H1 (cell line): ENCODE results near the gene FLVCR2.

Source experiments
- BRCA1 ChIP-seq: IDR thresholded peaks from 2 replicates; pipeline ENCODE4 v1.6.1; 2012; ENCODE audit warnings: low read depth, low read length, improper control_type of control experiment
- EGR1 ChIP-seq: IDR thresholded peaks from 2 replicates; pipeline ENCODE4 v1.6.1; 2011; ENCODE audit warnings: low read depth, low read length, borderline replicate concordance
- HDAC2 ChIP-seq, 2 experiments: fragments of 300-600 bp in 1 of 2; sonication (generic) in 1 of 2; IDR thresholded peaks; 2 replicates each; pipeline ENCODE4 v1.6.1; 2011 to 2012; ENCODE audit warnings: low read depth in 2 of 2, low read length in 2 of 2, mild to moderate bottlenecking in 2 of 2, moderate library complexity in 2 of 2, borderline replicate concordance in 1 of 2, inconsistent platforms in 1 of 2
- KDM1A ChIP-seq: fragments of 200-600, 300-600 bp; sonication (generic); IDR thresholded peaks from 2 replicates; pipeline ENCODE4 v1.7.1; 2016; ENCODE audit warnings: mild to moderate bottlenecking, low read length, borderline replicate concordance
- NRF1 ChIP-seq: IDR thresholded peaks from 2 replicates; pipeline ENCODE4 v1.6.1; 2011; ENCODE audit warnings: mild to moderate bottlenecking, low read depth, low read length, improper control_type of control experiment
- POLR2A ChIP-seq, 2 experiments: IDR thresholded peaks; 1 replicate in 1 of 2; 2 replicates in 1 of 2; pipeline ENCODE4 v1.6.1; 2011; ENCODE audit warnings: low read depth in 2 of 2, low read length in 2 of 2, mild to moderate bottlenecking in 2 of 2; ENCODE audit errors: control extremely low read depth in 1 of 2
- SIN3A ChIP-seq, 2 experiments: IDR thresholded peaks in 1 of 2; conservative IDR thresholded peaks in 1 of 2; 2 replicates each; pipeline ENCODE4 v1.6.1; 2011 to 2012; ENCODE audit warnings: low read length in 2 of 2, improper control_type of control experiment in 1 of 2, low read depth in 1 of 2, mild to moderate bottlenecking in 1 of 2
- SP2 ChIP-seq: IDR thresholded peaks from 2 replicates; pipeline ENCODE4 v1.6.1; 2012; ENCODE audit warnings: mild to moderate bottlenecking, low read length, inconsistent platforms
- SRF ChIP-seq: IDR thresholded peaks from 2 replicates; pipeline ENCODE4 v1.6.1; 2011; ENCODE audit warnings: mild to moderate bottlenecking, low read depth, low read length, moderate library complexity
- TAF1 ChIP-seq: IDR thresholded peaks from 2 replicates; pipeline ENCODE4 v1.6.1; 2011; ENCODE audit warnings: mild to moderate bottlenecking, low read depth, low read length
- YY1 ChIP-seq: IDR thresholded peaks from 2 replicates; pipeline ENCODE4 v1.6.1; 2011; ENCODE audit warnings: low read depth, mild to moderate bottlenecking, low read length
- TF ChIP-seq, protein P1 (sequence below), 3 experiments: IDR thresholded peaks; 1 replicate in 2 of 3; 2 replicates in 1 of 3; pipeline versions ENCODE4 v1.5.1 to v1.6.1; 2011; ENCODE audit warnings: low read length in 3 of 3, mild to moderate bottlenecking in 3 of 3, inconsistent platforms in 2 of 3, low read depth in 1 of 3, moderate library complexity in 1 of 3; ENCODE audit not compliant: insufficient read depth in 1 of 3; ENCODE audit errors: control extremely low read depth in 1 of 3
- TF ChIP-seq, protein P2 (sequence below): IDR thresholded peaks from 2 replicates; pipeline ENCODE4 v1.6.1; 2012; ENCODE audit warnings: inconsistent platforms

DNA sequence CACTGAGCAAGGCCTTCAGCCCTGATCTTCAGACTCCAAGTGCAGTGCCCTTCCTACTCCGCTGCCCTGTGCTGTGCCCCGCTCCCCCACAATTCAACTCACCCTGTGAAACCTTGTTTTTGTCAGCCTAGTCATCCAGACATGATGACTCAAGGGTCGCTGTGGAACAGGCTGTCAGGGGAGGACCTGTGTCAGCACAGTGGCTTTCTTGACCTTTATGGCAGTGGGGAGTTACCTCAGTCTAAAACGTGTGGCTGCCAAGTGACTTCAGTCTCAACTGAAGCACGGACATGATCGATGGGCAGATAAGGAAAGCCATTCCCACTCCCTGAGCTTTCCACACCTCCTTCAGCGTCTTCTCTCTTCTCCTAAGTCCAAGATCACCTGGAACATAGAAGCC lies 16.3 kb upstream of the FLVCR2 start:
- TF ChIP-seq POLR2A (IDR thresholded peaks at IDR 0.05; ENCODE audit: control extremely low read depth in 1 of 2, low read depth in 2 of 2, low read length in 2 of 2), result no peak
- TF ChIP-seq, protein P1, sequence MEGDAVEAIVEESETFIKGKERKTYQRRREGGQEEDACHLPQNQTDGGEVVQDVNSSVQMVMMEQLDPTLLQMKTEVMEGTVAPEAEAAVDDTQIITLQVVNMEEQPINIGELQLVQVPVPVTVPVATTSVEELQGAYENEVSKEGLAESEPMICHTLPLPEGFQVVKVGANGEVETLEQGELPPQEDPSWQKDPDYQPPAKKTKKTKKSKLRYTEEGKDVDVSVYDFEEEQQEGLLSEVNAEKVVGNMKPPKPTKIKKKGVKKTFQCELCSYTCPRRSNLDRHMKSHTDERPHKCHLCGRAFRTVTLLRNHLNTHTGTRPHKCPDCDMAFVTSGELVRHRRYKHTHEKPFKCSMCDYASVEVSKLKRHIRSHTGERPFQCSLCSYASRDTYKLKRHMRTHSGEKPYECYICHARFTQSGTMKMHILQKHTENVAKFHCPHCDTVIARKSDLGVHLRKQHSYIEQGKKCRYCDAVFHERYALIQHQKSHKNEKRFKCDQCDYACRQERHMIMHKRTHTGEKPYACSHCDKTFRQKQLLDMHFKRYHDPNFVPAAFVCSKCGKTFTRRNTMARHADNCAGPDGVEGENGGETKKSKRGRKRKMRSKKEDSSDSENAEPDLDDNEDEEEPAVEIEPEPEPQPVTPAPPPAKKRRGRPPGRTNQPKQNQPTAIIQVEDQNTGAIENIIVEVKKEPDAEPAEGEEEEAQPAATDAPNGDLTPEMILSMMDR (IDR thresholded peaks at IDR 0.05; ENCODE audit: control extremely low read depth in 1 of 3, insufficient read depth in 1 of 3, low read depth in 1 of 3, low read length in 3 of 3), result no peak
- TF ChIP-seq TAF1, result no peak
- no peak for TF ChIP-seq SP2
- TF ChIP-seq, protein P2, sequence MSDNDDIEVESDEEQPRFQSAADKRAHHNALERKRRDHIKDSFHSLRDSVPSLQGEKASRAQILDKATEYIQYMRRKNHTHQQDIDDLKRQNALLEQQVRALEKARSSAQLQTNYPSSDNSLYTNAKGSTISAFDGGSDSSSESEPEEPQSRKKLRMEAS, result no peak
- TF ChIP-seq SIN3A (conservative IDR thresholded peaks at IDR 0.05 in 1 of 2, IDR thresholded peaks at IDR 0.05 in 1 of 2; ENCODE audit: low read depth in 1 of 2, low read length in 2 of 2), result no peak
- TF ChIP-seq EGR1, result no peak
- TF ChIP-seq NRF1, result no peak
- no peak for TF ChIP-seq SRF
- TF ChIP-seq KDM1A, result no peak
- no peak for TF ChIP-seq BRCA1
- TF ChIP-seq HDAC2 (IDR thresholded peaks at IDR 0.05; ENCODE audit: borderline replicate concordance in 1 of 2, low read depth in 2 of 2, low read length in 2 of 2), result no peak
- TF ChIP-seq YY1, result no peak
